ENCODE measurements around the gene AFF2. TPM values are rescaled to one million over a fixed set of nuclear protein-coding genes. Genes with fewer than 3 reads are reported as not detected.

The AFF2 gene
- total and polyA plus RNA-seq, 10 donors: 0.04 to 26.6 (median 8.7) TPM

GRCh38 chrX:148572337-148572736, 71.9 kb downstream of the AFF2 start:
- Histone ChIP-seq H3K4me1 (no peaks in the 10 kb centered on the region), H3K4me3 (no peak overlapping the region), H3K36me3 (no peaks in the 10 kb centered on the region), H3K9me3 (no peaks in the 10 kb centered on the region), H3K27ac (peak overlapping the region in 3 of 8 donors; percentile 13 to 45 (median 26)), H3K27me3 (replicated peaks in 1 of 7) (no peaks in the 10 kb centered on the region)
- no peak for DNase-seq
- 68 to 82% (median 77%) methylated on average over 4 of the region's 4 CpGs for WGBS, 5 donors
- TF ChIP-seq CTCF (IDR thresholded peaks at IDR 0.05 in 8 of 11, conservative IDR thresholded peaks at IDR 0.05 in 3 of 11) (no peak), POLR2AphosphoS5 (IDR thresholded peaks at IDR 0.05) (no peak), POLR2A (IDR thresholded peaks at IDR 0.05) (no peak)
- intact Hi-C loops (cut with DNase I; ENCODE audit: low total_unique reads): no loop called here

- Histone ChIP-seq H3K36me3 (no peaks in the 10 kb centered on the region), H3K9me3 (no peaks in the 10 kb centered on the region), H3K27ac (peak overlapping the region in 1 of 8 donors; percentile 45), H3K4me1 (no peaks in the 10 kb centered on the region), H3K4me3 (no peak overlapping the region), H3K27me3 (replicated peaks in 1 of 7) (no peaks in the 10 kb centered on the region)
- no peak for TF ChIP-seq POLR2A (IDR thresholded peaks at IDR 0.05)
- TF ChIP-seq CTCF (IDR thresholded peaks at IDR 0.05 in 8 of 11, conservative IDR thresholded peaks at IDR 0.05 in 3 of 11): no peak
- no peak for TF ChIP-seq POLR2AphosphoS5 (IDR thresholded peaks at IDR 0.05)
- intact Hi-C loops (cut with DNase I; ENCODE audit: low total_unique reads): no loop called here
- no peak for DNase-seq
- 82 to 93% (median 86%) methylated on average over 4 of the region's 4 CpGs for WGBS, 5 donors
Observed at GRCh38 chrX:148573119-148573518, 72.7 kb downstream of the AFF2 start.

- Histone ChIP-seq H3K27me3 (replicated peaks in 1 of 7) (no peaks in the 10 kb centered on the region), H3K27ac (no peak overlapping the region), H3K9me3 (no peaks in the 10 kb centered on the region), H3K4me3 (no peak overlapping the region), H3K4me1 (no peaks in the 10 kb centered on the region), H3K36me3 (no peaks in the 10 kb centered on the region)
- intact Hi-C loops (cut with DNase I; ENCODE audit: low total_unique reads): no loop called here
- no peak for DNase-seq
- WGBS, 5 donors: 42 to 81% (median 65%) methylated on average over 3 of the region's 3 CpGs
- no peak for TF ChIP-seq POLR2AphosphoS5 (IDR thresholded peaks at IDR 0.05)
- TF ChIP-seq POLR2A (IDR thresholded peaks at IDR 0.05): no peak
- TF ChIP-seq CTCF (IDR thresholded peaks at IDR 0.05 in 8 of 11, conservative IDR thresholded peaks at IDR 0.05 in 3 of 11): no peak
Observed at GRCh38 chrX:148574237-148574973, 74.0 kb downstream of the AFF2 start.

GRCh38 chrX:148576396-148576795, 76.0 kb downstream of the AFF2 start:
- WGBS, 5 donors: 68 to 85% (median 77%) methylated on average over 6 of the region's 6 CpGs
- H3K36me3 ChIP-seq: no peaks in the 10 kb centered on the region
- intact Hi-C loops (cut with DNase I; ENCODE audit: low total_unique reads): no loop called here
- no peak for TF ChIP-seq POLR2AphosphoS5 (IDR thresholded peaks at IDR 0.05)
- no peak for TF ChIP-seq CTCF (IDR thresholded peaks at IDR 0.05 in 8 of 11, conservative IDR thresholded peaks at IDR 0.05 in 3 of 11)
- no peak for TF ChIP-seq POLR2A (IDR thresholded peaks at IDR 0.05)
- no peak overlapping the region for H3K4me3 ChIP-seq
- H3K4me1 ChIP-seq: no peaks in the 10 kb centered on the region
- H3K27me3 ChIP-seq (replicated peaks in 1 of 7): no peaks in the 10 kb centered on the region
- H3K27ac ChIP-seq: no peak overlapping the region
- no peak for DNase-seq
- no peaks in the 10 kb centered on the region for H3K9me3 ChIP-seq
